ENCODE results near the gene ALPK1.
A peak's percentile ranks its signal among the peaks of the same experiment; 100 is the strongest.

ALPK1 gene

DNA sequence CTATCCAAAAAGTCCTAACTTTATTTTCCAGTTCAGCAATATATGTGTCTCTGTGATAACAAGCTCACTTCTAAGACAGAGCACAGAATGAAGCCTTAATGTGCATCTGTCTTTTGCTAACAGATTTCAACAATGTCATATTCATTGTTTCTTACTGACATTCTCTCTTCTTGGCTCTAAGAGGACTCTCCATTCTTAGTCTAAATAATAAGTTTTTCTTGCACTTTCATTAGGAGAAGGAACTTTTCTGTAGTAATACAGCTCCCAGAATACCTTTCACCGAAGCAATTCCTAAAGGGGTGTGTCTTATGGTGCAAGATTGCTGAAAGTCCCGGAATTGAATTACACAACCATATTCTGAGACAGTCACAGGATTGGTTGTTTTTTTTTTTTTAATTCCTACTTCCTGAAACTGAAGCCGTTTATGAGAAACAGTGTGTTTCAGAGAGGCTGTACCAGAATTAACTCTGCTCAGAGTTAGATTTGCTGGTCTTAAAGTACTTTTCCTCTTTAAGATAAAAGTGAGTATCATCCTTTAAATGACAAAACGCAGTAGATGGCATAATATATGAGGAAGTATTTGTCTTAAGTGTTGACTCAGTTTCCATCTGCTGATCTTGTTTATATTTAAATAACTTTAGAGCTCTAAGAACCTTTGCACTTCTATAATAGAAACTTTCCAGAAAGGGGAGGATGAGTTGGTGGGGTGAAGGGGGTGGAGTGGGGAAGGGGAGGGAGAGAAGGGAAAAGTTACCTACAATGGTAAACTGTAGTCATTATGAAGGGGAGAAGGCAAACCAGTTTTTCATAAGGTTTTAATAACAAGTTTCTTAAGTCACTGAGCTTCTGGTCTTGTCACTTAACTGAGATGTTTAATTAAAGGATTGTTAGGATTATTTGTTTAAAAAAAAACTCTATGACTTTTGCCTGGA is at the start of gene ALPK1:
ALPK1 (plus strand) TSS at position 421 of the 932 bp plus-strand sequence.
- TF ChIP-seq, protein P1, sequence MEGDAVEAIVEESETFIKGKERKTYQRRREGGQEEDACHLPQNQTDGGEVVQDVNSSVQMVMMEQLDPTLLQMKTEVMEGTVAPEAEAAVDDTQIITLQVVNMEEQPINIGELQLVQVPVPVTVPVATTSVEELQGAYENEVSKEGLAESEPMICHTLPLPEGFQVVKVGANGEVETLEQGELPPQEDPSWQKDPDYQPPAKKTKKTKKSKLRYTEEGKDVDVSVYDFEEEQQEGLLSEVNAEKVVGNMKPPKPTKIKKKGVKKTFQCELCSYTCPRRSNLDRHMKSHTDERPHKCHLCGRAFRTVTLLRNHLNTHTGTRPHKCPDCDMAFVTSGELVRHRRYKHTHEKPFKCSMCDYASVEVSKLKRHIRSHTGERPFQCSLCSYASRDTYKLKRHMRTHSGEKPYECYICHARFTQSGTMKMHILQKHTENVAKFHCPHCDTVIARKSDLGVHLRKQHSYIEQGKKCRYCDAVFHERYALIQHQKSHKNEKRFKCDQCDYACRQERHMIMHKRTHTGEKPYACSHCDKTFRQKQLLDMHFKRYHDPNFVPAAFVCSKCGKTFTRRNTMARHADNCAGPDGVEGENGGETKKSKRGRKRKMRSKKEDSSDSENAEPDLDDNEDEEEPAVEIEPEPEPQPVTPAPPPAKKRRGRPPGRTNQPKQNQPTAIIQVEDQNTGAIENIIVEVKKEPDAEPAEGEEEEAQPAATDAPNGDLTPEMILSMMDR (conservative IDR thresholded peaks at IDR 0.05; ENCODE audit: low read length): no peak
- peak within 1 kb of the TSS; percentile 59 for H3K4me3 ChIP-seq (ENCODE audit: low read length)
- peak; percentile 93 for DNase-seq (ENCODE audit: low read depth)

DNA sequence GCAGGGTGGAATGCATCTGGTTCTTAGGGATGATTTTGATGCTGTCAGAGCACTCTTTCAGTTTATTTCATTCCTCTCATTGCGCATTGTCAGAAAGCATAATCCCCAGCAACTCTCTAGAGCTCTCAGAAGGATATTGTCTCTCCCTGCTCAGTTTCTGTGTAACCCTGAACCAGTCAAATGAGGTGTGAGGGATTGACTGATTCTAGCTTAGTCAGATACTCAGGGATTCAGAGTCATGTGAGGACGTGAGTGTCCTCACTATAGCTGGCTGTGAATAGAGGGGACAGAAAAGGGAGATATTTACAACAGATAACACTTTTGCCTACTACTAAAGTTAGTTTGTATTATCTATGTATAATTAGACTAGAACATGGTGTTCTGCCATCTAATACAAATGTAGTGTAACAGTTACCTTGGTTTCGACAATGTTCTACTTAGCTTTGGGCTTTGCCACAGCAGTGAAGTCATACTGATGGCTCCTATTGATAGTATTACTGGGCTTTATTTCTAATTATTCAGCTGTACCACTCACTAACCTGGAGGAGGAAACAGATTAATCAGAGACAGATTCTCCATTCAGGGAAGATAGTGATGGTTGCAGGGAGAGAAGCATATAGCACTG is 46.0 kb upstream of the ALPK1 start:
- no peak for DNase-seq (ENCODE audit: low read depth)
- TF ChIP-seq, protein P1 (conservative IDR thresholded peaks at IDR 0.05; ENCODE audit: low read length): no peak

DNA sequence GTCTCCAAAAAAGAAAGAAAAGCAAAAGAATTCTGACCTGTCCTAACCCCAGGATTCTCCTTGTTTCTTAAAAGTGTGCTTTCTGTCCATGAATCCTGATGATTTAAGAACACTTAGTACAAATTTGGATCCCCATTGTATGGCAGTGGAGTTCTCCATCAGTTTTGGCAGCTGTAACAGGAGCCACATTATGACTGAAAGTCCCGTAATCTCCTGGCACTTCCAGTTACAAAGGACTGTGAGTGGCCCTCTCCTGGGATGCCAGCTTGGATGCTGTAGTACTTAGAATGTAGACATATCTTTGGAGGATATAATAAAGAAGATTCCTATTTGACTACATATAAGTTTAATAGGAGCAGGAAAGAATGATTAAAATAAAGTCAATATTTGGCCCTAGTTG is 44.9 kb upstream of the ALPK1 start:
- no peak for DNase-seq (ENCODE audit: low read depth)
- TF ChIP-seq, protein P1 (conservative IDR thresholded peaks at IDR 0.05; ENCODE audit: low read length): no peak
- H3K4me3 ChIP-seq (ENCODE audit: low read length): no peak overlapping the region

More for the DNA sequence above, 46.0 kb upstream of the ALPK1 start:
- H3K4me3 ChIP-seq (ENCODE audit: low read length): no peak overlapping the region

DNA sequence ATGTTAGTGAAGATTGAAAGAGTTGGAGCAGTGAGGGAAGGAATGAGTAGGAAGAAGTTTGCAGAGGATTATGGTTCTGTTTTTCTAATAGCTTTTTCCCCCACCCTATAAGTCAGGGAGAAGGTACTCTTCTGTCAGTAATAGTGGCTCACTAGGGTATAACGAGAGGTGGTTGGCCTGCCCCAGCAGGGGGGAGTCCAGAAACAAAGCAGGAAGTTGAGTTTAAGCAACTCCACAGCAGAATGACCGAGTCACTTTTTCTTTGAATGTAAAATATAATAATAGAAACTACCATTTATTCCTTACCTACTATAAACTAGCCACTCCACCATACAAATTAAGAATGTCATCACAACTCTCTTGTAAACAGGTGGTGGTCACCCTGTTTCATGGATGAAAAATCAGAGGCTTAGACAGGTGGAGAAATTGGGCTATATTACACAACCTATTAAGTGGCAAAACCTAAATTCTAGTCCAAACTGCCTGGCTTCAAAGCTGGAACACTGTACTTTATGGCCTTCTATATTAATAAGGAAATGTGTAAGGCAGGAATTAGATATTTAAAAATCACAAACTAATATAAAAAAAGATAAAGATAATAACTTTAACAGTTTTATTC is 43.7 kb upstream of the ALPK1 start:
- no peak for DNase-seq (ENCODE audit: low read depth)
- TF ChIP-seq, protein P1 (conservative IDR thresholded peaks at IDR 0.05; ENCODE audit: low read length): no peak
- no peak overlapping the region for H3K4me3 ChIP-seq (ENCODE audit: low read length)

DNA sequence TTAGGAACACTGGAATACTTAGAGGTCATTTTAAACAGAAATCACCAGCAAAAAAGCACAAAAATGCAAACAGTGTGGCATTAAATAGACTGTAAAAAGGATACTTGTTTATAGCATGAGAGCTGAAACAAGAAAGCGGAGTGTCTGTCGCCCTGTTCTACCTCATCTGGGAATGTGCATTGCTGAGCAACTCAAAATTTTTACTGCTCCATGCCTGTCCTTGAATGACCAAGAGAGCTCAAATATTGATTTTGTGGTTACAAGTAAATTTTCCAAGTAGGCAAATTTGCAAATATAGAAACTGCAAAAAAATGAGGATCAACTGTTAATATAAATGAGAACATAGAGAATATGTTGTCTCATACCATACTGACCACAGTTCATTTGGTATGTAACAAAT is 40.1 kb upstream of the ALPK1 start:
- TF ChIP-seq, protein P1 (conservative IDR thresholded peaks at IDR 0.05; ENCODE audit: low read length): no peak
- no peak overlapping the region for H3K4me3 ChIP-seq (ENCODE audit: low read length)
- DNase-seq (ENCODE audit: low read depth): no peak

DNA sequence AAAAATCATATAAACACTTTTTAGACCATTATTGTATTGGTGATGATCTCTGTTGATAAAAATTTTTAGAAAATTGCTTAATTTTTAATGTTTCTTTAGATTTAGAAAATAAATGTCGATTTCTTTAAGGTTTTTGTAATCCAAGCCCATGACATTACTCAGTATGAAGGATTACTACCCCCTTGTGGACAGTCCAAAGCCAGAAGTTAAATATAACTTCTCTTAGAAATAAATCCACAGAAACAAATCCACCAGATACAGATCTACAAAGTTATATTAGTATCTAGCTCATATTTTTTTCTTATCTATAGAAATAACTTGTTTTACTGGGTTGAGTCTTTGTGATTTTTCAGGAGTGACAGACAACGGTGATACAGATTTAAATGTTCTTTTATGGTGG is 30.3 kb upstream of the ALPK1 start:
- TF ChIP-seq, protein P1 (conservative IDR thresholded peaks at IDR 0.05; ENCODE audit: low read length): peak; percentile 54
- peak; percentile 33 for DNase-seq (ENCODE audit: low read depth)
- H3K4me3 ChIP-seq (ENCODE audit: low read length): no peak overlapping the region
